NCI-H1694 (cell line): Measurements from ENCODE around the gene PDE2A.
"Not testable (repeated sequence)": the region's sequence is repeated elsewhere in the genome, so short reads cannot be mapped to it uniquely, and the experiment has no call there.

Source experiments
- DNase-seq: peaks from one replicate; lab custom pipeline; 2025; lab: John Stamatoyannopoulos, UW

The PDE2A gene

GRCh38 chr11:72575533-72576242, 98.5 kb downstream of the PDE2A start:
- DNase-seq = no peak

- DNase-seq = no peak
Observed at GRCh38 chr11:72574548-72575460, 99.4 kb downstream of the PDE2A start.

- no peak for DNase-seq
Observed at GRCh38 chr11:72573855-72574445, 100.3 kb downstream of the PDE2A start.

- DNase-seq = no peak
Observed at GRCh38 chr11:72573072-72573854, 101.0 kb downstream of the PDE2A start.

- DNase-seq = not testable (repeated sequence)
Observed at GRCh38 chr11:72572540-72572939, 101.7 kb downstream of the PDE2A start.

GRCh38 chr11:72570893-72571661, 103.1 kb downstream of the PDE2A start:
- DNase-seq = no peak

- no peak for DNase-seq
Observed at GRCh38 chr11:72569966-72570892, 104.0 kb downstream of the PDE2A start.

GRCh38 chr11:72568861-72569260, 105.4 kb downstream of the PDE2A start:
- DNase-seq = no peak

- no peak for DNase-seq
Observed at GRCh38 chr11:72562431-72562830, 111.8 kb downstream of the PDE2A start.

GRCh38 chr11:72561856-72562255, 112.4 kb downstream of the PDE2A start:
- no peak for DNase-seq

GRCh38 chr11:72560864-72561263, 113.4 kb downstream of the PDE2A start:
- not testable (repeated sequence) for DNase-seq

- no peak for DNase-seq
Observed at GRCh38 chr11:72556433-72556832, 117.8 kb downstream of the PDE2A start.

- not testable (repeated sequence) for DNase-seq
Observed at GRCh38 chr11:72555014-72555522, 119.2 kb downstream of the PDE2A start.

- no peak for DNase-seq
Observed at GRCh38 chr11:72553706-72554105, 120.5 kb downstream of the PDE2A start.

- DNase-seq = no peak
Observed at GRCh38 chr11:72552399-72552910, 121.8 kb downstream of the PDE2A start.

- no peak for DNase-seq
Observed at GRCh38 chr11:72551571-72551970, 122.7 kb downstream of the PDE2A start.

- DNase-seq = no peak
Observed at GRCh38 chr11:72548463-72548862, 125.8 kb downstream of the PDE2A start.

GRCh38 chr11:72546866-72547265, 127.4 kb downstream of the PDE2A start:
- DNase-seq = no peak

- DNase-seq = no peak
Observed at GRCh38 chr11:72544589-72544988, 129.6 kb downstream of the PDE2A start.
